Peyer's patch (tissue), 4 donors: ENCODE data around the gene SH3RF1.

Source experiments
- POLR2A ChIP-seq, 2 donors: fragments of 450-650 bp; IDR thresholded peaks; one replicate each; pipeline ENCODE4 v1.5.1; 2017; ENCODE audit warnings: antibody characterized with exemption in 2 of 2, mild to moderate bottlenecking in 2 of 2, moderate library complexity in 2 of 2
- TF ChIP-seq, protein P1 (sequence below), 6 experiments: fragments of 450-650 bp in 4 of 6; fragments of 200-600 bp in 2 of 6; sonication (generic) in 1 of 6; IDR thresholded peaks; one replicate each; pipeline ENCODE4 v1.5.1; 2017 to 2019; ENCODE audit warnings: antibody characterized with exemption in 6 of 6, mild to moderate bottlenecking in 3 of 6, moderate library complexity in 1 of 6

DNA sequence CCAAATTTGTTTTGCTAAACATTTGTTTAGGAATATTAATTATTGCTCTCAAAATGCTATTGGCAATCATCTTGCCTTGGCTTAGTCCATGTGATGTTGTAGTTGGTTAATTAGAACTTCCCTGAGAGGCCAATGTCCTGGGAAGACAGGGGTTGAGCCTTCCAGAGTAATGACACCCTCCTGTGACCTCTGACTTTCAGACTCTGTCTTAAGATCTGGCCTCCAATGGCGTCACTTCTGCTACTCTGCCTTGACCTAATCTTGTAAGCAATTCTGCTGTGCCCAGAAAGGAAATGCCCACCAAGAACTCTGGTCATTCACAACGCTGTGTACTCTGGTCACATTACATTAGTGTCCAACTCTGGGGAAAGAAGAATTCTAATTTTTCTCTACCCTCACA lies 111.9 kb downstream of the SH3RF1 start:
- TF ChIP-seq, protein P1, sequence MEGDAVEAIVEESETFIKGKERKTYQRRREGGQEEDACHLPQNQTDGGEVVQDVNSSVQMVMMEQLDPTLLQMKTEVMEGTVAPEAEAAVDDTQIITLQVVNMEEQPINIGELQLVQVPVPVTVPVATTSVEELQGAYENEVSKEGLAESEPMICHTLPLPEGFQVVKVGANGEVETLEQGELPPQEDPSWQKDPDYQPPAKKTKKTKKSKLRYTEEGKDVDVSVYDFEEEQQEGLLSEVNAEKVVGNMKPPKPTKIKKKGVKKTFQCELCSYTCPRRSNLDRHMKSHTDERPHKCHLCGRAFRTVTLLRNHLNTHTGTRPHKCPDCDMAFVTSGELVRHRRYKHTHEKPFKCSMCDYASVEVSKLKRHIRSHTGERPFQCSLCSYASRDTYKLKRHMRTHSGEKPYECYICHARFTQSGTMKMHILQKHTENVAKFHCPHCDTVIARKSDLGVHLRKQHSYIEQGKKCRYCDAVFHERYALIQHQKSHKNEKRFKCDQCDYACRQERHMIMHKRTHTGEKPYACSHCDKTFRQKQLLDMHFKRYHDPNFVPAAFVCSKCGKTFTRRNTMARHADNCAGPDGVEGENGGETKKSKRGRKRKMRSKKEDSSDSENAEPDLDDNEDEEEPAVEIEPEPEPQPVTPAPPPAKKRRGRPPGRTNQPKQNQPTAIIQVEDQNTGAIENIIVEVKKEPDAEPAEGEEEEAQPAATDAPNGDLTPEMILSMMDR (IDR thresholded peaks at IDR 0.05) = no peak
- TF ChIP-seq POLR2A (IDR thresholded peaks at IDR 0.05) = no peak
